Measurements from ENCODE around the gene GP9. TPM values are rescaled to one million over a fixed set of nuclear protein-coding genes. Genes with fewer than 3 reads are reported as not detected.

Gene GP9
- total RNA-seq, 1 experiment from 2014 or later, result not detected

- Histone ChIP-seq H3K79me1 (ENCODE audit: insufficient read depth, low read depth, low read length, poor library complexity, severe bottlenecking) (no peaks in the 10 kb centered on the region), H4K91ac (ENCODE audit: insufficient read length, low read depth, low read length) (no peak overlapping the region)
These were observed 3.4 kb downstream of the GP9 start for GRCh38 chr3:129063841-129064482.

More at GRCh38 chr3:129063841-129064482, 3.4 kb downstream of the GP9 start:
- Histone ChIP-seq H2BK12ac (ENCODE audit: insufficient read length, low read depth, low read length) (no peak overlapping the region), H3K56ac (ENCODE audit: insufficient read length, low read depth, low read length) (no peak overlapping the region), H3K4me1 (ENCODE audit: insufficient read depth, low read length) (no peaks in the 10 kb centered on the region), H2AK5ac (ENCODE audit: insufficient read length, low read length) (no peak overlapping the region), H3K9me3 (ENCODE audit: control insufficient read depth, low read depth, low read length) (no peaks in the 10 kb centered on the region), H3K79me2 (ENCODE audit: insufficient read depth, low read length) (no peaks in the 10 kb centered on the region), H3K4ac (ENCODE audit: low read depth, low read length) (no peak overlapping the region), H2AFZ (ENCODE audit: low read length) (no peak overlapping the region), H2BK20ac (ENCODE audit: low read depth, low read length, poor library complexity, severe bottlenecking) (no peak overlapping the region), H2BK120ac (ENCODE audit: low read depth, low read length, poor library complexity, severe bottlenecking) (no peak overlapping the region), H2BK15ac (ENCODE audit: low read depth, low read length) (no peak overlapping the region), H3K23me2 (ENCODE audit: insufficient read length, low read depth, low read length, poor library complexity, severe bottlenecking) (no peaks in the 10 kb centered on the region), H3K9ac (ENCODE audit: extremely low read depth, insufficient read length, low read length) (no peak overlapping the region), H2BK5ac (ENCODE audit: insufficient read length, low read length) (no peak overlapping the region), H3T11ph (ENCODE audit: low read length) (no peak overlapping the region), H4K8ac (replicated peaks; ENCODE audit: insufficient read length, low read depth, low read length) (no peak overlapping the region), H3K23ac (ENCODE audit: insufficient read length, low read depth, low read length) (no peak overlapping the region), H3K4me2 (ENCODE audit: insufficient read depth, insufficient read length, low read length) (no peak overlapping the region), H4K20me1 (ENCODE audit: control insufficient read depth, insufficient read depth, insufficient read length) (no peaks in the 10 kb centered on the region), H3K27me3 (ENCODE audit: insufficient read depth, low read length) (no peaks in the 10 kb centered on the region), H3K14ac (ENCODE audit: insufficient read depth, low read length) (no peak overlapping the region), H3K27ac (ENCODE audit: insufficient read length, low read depth, low read length) (no peak overlapping the region), H4K5ac (ENCODE audit: insufficient read length, low read depth, low read length) (no peak overlapping the region), H3K18ac (ENCODE audit: insufficient read length, low read depth, low read length) (no peak overlapping the region)
- TF ChIP-seq, protein P1, sequence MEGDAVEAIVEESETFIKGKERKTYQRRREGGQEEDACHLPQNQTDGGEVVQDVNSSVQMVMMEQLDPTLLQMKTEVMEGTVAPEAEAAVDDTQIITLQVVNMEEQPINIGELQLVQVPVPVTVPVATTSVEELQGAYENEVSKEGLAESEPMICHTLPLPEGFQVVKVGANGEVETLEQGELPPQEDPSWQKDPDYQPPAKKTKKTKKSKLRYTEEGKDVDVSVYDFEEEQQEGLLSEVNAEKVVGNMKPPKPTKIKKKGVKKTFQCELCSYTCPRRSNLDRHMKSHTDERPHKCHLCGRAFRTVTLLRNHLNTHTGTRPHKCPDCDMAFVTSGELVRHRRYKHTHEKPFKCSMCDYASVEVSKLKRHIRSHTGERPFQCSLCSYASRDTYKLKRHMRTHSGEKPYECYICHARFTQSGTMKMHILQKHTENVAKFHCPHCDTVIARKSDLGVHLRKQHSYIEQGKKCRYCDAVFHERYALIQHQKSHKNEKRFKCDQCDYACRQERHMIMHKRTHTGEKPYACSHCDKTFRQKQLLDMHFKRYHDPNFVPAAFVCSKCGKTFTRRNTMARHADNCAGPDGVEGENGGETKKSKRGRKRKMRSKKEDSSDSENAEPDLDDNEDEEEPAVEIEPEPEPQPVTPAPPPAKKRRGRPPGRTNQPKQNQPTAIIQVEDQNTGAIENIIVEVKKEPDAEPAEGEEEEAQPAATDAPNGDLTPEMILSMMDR (conservative IDR thresholded peaks at IDR 0.05), result no peak
- Mint-ChIP-seq H3K36me3 (ENCODE audit: insufficient read depth in 1 of 3, low read depth in 3 of 3) (no peaks in the 10 kb centered on the region), H3K9me3 (0 out of 5 replicates have a peak, but pooled peaks cover 0 to 2% of the 10 kb centered on the region in 2 experiments), H3K27ac (no peak overlapping the region), H3K4me3 (no peak overlapping the region), H3K4me1 (peaks cover 0 to 6% of the 10 kb centered on the region in 2 experiments; a peak in 2 of 4 replicates), H3K27me3 (ENCODE audit: low read depth) (peaks cover 3% of the 10 kb centered on the region)
- DNase-seq, result no peak
- no CpG with 5 or more reads among the region's 15 CpGs for WGBS (ENCODE audit: extremely low coverage, insufficient read length, low lambda C conversion rate)

Measured in H9 (cell line).